ENCODE data around the gene IGSF9.

- TF ChIP-seq CTCF (conservative IDR thresholded peaks at IDR 0.05) (no peak), EZH2 (IDR thresholded peaks at IDR 0.05; ENCODE audit: low read depth) (no peak)
Measured at GRCh38 chr1:159974350-159974965, 29.0 kb upstream of the IGSF9 start.

Measured in PC-9 (cell line).